ENCODE results near the gene ZNF569. TPM values are rescaled to one million over a fixed set of nuclear protein-coding genes. Genes with fewer than 3 reads are reported as not detected.

Gene ZNF569
- total and polyA plus RNA-seq, 2 donors (not counting 1 experiment from before 2014, with no cell fraction given), result 3.4 to 13.9 TPM

DNA sequence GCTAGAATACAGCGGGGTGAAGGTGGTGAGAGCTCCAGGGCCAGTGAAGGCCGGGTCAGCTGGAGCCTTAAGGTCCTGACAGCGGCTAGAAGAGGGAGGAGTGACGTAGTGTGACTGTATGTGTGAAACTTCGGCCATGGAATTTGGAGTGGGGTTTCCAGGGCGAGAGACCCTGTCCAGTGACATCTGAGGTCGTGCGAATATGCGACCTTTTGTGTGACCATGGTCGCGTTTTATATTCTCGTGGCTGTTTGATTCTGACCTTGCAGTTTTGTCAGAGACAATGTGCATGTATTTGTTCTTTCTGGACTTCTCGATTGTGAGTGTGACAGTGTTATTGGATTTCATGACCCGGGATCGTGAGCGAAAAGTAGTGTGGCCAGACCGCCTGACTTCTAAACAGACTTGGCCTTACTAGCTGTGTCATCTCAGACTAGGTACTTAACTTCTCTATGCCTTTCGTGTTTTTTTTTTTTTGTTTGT, 405 bp upstream of the ZNF569 start:
- no peaks in the 10 kb centered on the region for H3K27me3 Mint-ChIP-seq
- peaks cover 0 to 22% of the 10 kb centered on the region in 2 experiments for H3K36me3 ChIP-seq (replicated peaks in 1 of 2; ENCODE audit: control extremely low read depth in 1 of 2, control insufficient read depth in 1 of 2, extremely low read depth in 1 of 2, insufficient read depth in 2 of 2, low read length in 1 of 2)

More for the DNA sequence above, 405 bp upstream of the ZNF569 start:
- H3K9me3 ChIP-seq (ENCODE audit: control extremely low read depth in 1 of 3, control insufficient read depth in 2 of 3, insufficient read depth in 1 of 3, low read length in 2 of 3), result peaks cover 4 to 22% (median 5%) of the 10 kb centered on the region in 3 donors
- no peak for ATAC-seq (ENCODE audit: low read depth)
- H3K79me2 ChIP-seq (ENCODE audit: control insufficient read depth, insufficient read depth, low read length), result peaks cover 53% of the 10 kb centered on the region
- no peaks in the 10 kb centered on the region for H3K27me3 ChIP-seq (replicated peaks in 1 of 4; ENCODE audit: control extremely low read depth in 1 of 4, control insufficient read depth in 3 of 4, insufficient read depth in 4 of 4, low read length in 3 of 4)
- Mint-ChIP-seq H3K4me3 (peak overlapping the region; percentile 99), H3K4me1 (peaks cover 32% of the 10 kb centered on the region), H3K9me3 (ENCODE audit: insufficient read depth) (peaks cover 2% of the 10 kb centered on the region), H3K27ac (peak overlapping the region; percentile 98)
- 62% methylated on average over 16 of the region's 18 CpGs for WGBS (ENCODE audit: insufficient coverage)
- peak overlapping the region; percentile 80 to 98 (median 86) for H3K4me3 ChIP-seq (ENCODE audit: control extremely low read depth in 1 of 5, extremely low read depth in 1 of 5, insufficient read depth in 1 of 5, low read depth in 2 of 5, low read length in 4 of 5)
- H3K27ac ChIP-seq (ENCODE audit: low read length in 2 of 2), result peak overlapping the region; percentile 77
- TF ChIP-seq EZH2 (IDR thresholded peaks at IDR 0.05; ENCODE audit: borderline replicate concordance, insufficient read depth, low read depth, low read length, poor library complexity, severe bottlenecking), result no peak
- TF ChIP-seq, protein P1, sequence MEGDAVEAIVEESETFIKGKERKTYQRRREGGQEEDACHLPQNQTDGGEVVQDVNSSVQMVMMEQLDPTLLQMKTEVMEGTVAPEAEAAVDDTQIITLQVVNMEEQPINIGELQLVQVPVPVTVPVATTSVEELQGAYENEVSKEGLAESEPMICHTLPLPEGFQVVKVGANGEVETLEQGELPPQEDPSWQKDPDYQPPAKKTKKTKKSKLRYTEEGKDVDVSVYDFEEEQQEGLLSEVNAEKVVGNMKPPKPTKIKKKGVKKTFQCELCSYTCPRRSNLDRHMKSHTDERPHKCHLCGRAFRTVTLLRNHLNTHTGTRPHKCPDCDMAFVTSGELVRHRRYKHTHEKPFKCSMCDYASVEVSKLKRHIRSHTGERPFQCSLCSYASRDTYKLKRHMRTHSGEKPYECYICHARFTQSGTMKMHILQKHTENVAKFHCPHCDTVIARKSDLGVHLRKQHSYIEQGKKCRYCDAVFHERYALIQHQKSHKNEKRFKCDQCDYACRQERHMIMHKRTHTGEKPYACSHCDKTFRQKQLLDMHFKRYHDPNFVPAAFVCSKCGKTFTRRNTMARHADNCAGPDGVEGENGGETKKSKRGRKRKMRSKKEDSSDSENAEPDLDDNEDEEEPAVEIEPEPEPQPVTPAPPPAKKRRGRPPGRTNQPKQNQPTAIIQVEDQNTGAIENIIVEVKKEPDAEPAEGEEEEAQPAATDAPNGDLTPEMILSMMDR (IDR thresholded peaks at IDR 0.05), result no peak
- H3K4me2 ChIP-seq (replicated peaks; ENCODE audit: low read depth, low read length, poor library complexity, severe bottlenecking), result peak overlapping the region; percentile 80
- peak overlapping the region; percentile 72 for H3K9ac ChIP-seq (ENCODE audit: low read length)
- peak overlapping the region; percentile 89 for H2AFZ ChIP-seq (ENCODE audit: insufficient read depth, low read depth, low read length, poor library complexity, severe bottlenecking)
- no peaks in the 10 kb centered on the region for H4K20me1 ChIP-seq (ENCODE audit: control insufficient read depth, insufficient read depth, low read length, poor library complexity, severe bottlenecking)
- intact Hi-C loops (cut with micrococcal nuclease), result loop anchor here (1.0 to 5.0 kb wide), 14 partner anchors 96 to 1253 kb away; partner anchors contain the start of genes ZFP14, ZNF146, ZNF260 and ZNF345
- POLR2A ChIA-PET, result interaction anchor here (0.8 to 3.0 kb wide), 4 partner anchors 39 to 312 kb away, joined by 5 to 23 read pairs (median 6); partner anchors contain the start of genes ZNF527, ZNF540, ZNF571 and ZNF573
- peaks cover 14 to 32% of the 10 kb centered on the region in 2 donors for H3K4me1 ChIP-seq (ENCODE audit: control insufficient read depth in 2 of 2, insufficient read depth in 2 of 2, low read length in 2 of 2)
- no peak for DNase-seq
- CTCF ChIA-PET, result interaction anchor here (0.7 to 1.5 kb wide), 4 partner anchors 38 to 495 kb away, joined by 3 to 5 read pairs (median 4); partner anchors contain the start of gene ZNF793

Measured in B cell (primary cell).